ENCODE measurements around the gene NXPE1.

NXPE1 gene

GRCh38 chr11:114587398-114587953 lies 27.8 kb upstream of the NXPE1 start:
- Mint-ChIP-seq H3K27ac (no peak overlapping the region), H3K4me3 (no peak overlapping the region), H3K9me3 (peaks cover 30% of the 10 kb centered on the region), H3K27me3 (peaks cover 17% of the 10 kb centered on the region), H3K4me1 (ENCODE audit: low read depth) (no peaks in the 10 kb centered on the region), H3K36me3 (ENCODE audit: low read depth) (no peaks in the 10 kb centered on the region)
- no peak for DNase-seq

- Mint-ChIP-seq H3K27me3 (peaks cover 12% of the 10 kb centered on the region), H3K4me1 (ENCODE audit: low read depth) (no peaks in the 10 kb centered on the region), H3K4me3 (no peak overlapping the region), H3K27ac (no peak overlapping the region), H3K9me3 (peaks cover 30% of the 10 kb centered on the region), H3K36me3 (ENCODE audit: low read depth) (no peaks in the 10 kb centered on the region)
- DNase-seq: no peak
These were observed 27.1 kb upstream of the NXPE1 start for GRCh38 chr11:114586797-114587196.

- no peak overlapping the region for H3K4me3 Mint-ChIP-seq
- H3K4me1 Mint-ChIP-seq (ENCODE audit: low read depth): no peaks in the 10 kb centered on the region
- DNase-seq: no peak
- no peaks in the 10 kb centered on the region for H3K27me3 Mint-ChIP-seq
- H3K27ac Mint-ChIP-seq: no peak overlapping the region
- H3K36me3 Mint-ChIP-seq (ENCODE audit: low read depth): no peaks in the 10 kb centered on the region
- H3K9me3 Mint-ChIP-seq: peaks cover 14% of the 10 kb centered on the region
These were observed 12.0 kb upstream of the NXPE1 start for GRCh38 chr11:114571712-114572111.

GRCh38 chr11:114569801-114570200 lies 10.1 kb upstream of the NXPE1 start:
- no peak overlapping the region for H3K27ac Mint-ChIP-seq
- DNase-seq: no peak
- H3K36me3 Mint-ChIP-seq (ENCODE audit: low read depth): no peaks in the 10 kb centered on the region
- H3K4me3 Mint-ChIP-seq: no peak overlapping the region
- H3K9me3 Mint-ChIP-seq: peaks cover 8% of the 10 kb centered on the region
- H3K27me3 Mint-ChIP-seq: no peaks in the 10 kb centered on the region
- no peaks in the 10 kb centered on the region for H3K4me1 Mint-ChIP-seq (ENCODE audit: low read depth)

GRCh38 chr11:114566276-114566675 lies 6.6 kb upstream of the NXPE1 start:
- H3K9me3 Mint-ChIP-seq: no peaks in the 10 kb centered on the region
- no peak overlapping the region for H3K27ac Mint-ChIP-seq
- no peaks in the 10 kb centered on the region for H3K36me3 Mint-ChIP-seq (ENCODE audit: low read depth)
- H3K4me1 Mint-ChIP-seq (ENCODE audit: low read depth): peaks cover 4% of the 10 kb centered on the region
- H3K27me3 Mint-ChIP-seq: no peaks in the 10 kb centered on the region
- no peak overlapping the region for H3K4me3 Mint-ChIP-seq
- DNase-seq: no peak

GRCh38 chr11:114564831-114565230 lies 5.2 kb upstream of the NXPE1 start:
- Mint-ChIP-seq H3K36me3 (ENCODE audit: low read depth) (no peaks in the 10 kb centered on the region), H3K4me1 (ENCODE audit: low read depth) (peaks cover 4% of the 10 kb centered on the region), H3K4me3 (no peak overlapping the region), H3K27ac (no peak overlapping the region), H3K27me3 (no peaks in the 10 kb centered on the region), H3K9me3 (no peaks in the 10 kb centered on the region)
- DNase-seq: no peak

- Mint-ChIP-seq H3K27me3 (no peaks in the 10 kb centered on the region), H3K4me3 (no peak overlapping the region), H3K9me3 (no peaks in the 10 kb centered on the region), H3K36me3 (ENCODE audit: low read depth) (no peaks in the 10 kb centered on the region), H3K27ac (no peak overlapping the region), H3K4me1 (ENCODE audit: low read depth) (peaks cover 4% of the 10 kb centered on the region)
- DNase-seq: no peak
These were observed 3.4 kb upstream of the NXPE1 start for GRCh38 chr11:114563077-114563476.

- DNase-seq: no peak
- H3K36me3 Mint-ChIP-seq (ENCODE audit: low read depth): no peaks in the 10 kb centered on the region
- no peak overlapping the region for H3K27ac Mint-ChIP-seq
- H3K4me3 Mint-ChIP-seq: no peak overlapping the region
- H3K27me3 Mint-ChIP-seq: no peaks in the 10 kb centered on the region
- H3K9me3 Mint-ChIP-seq: no peaks in the 10 kb centered on the region
- H3K4me1 Mint-ChIP-seq (ENCODE audit: low read depth): peaks cover 4% of the 10 kb centered on the region
These were observed 2.7 kb upstream of the NXPE1 start for GRCh38 chr11:114562166-114562916.

GRCh38 chr11:114556135-114556534 lies 3.5 kb downstream of the NXPE1 start:
- H3K4me1 Mint-ChIP-seq (ENCODE audit: low read depth): no peaks in the 10 kb centered on the region
- no peak for DNase-seq
- no peak overlapping the region for H3K27ac Mint-ChIP-seq
- H3K27me3 Mint-ChIP-seq: no peaks in the 10 kb centered on the region
- H3K9me3 Mint-ChIP-seq: no peaks in the 10 kb centered on the region
- no peaks in the 10 kb centered on the region for H3K36me3 Mint-ChIP-seq (ENCODE audit: low read depth)
- no peak overlapping the region for H3K4me3 Mint-ChIP-seq

GRCh38 chr11:114553642-114554041 lies 6.0 kb downstream of the NXPE1 start:
- no peaks in the 10 kb centered on the region for H3K9me3 Mint-ChIP-seq
- no peaks in the 10 kb centered on the region for H3K27me3 Mint-ChIP-seq
- no peak overlapping the region for H3K4me3 Mint-ChIP-seq
- no peak overlapping the region for H3K27ac Mint-ChIP-seq
- DNase-seq: no peak
- H3K36me3 Mint-ChIP-seq (ENCODE audit: low read depth): no peaks in the 10 kb centered on the region
- H3K4me1 Mint-ChIP-seq (ENCODE audit: low read depth): no peaks in the 10 kb centered on the region

GRCh38 chr11:114551060-114551459 lies 8.6 kb downstream of the NXPE1 start:
- Mint-ChIP-seq H3K27me3 (no peaks in the 10 kb centered on the region), H3K4me3 (no peak overlapping the region), H3K27ac (no peak overlapping the region), H3K4me1 (ENCODE audit: low read depth) (no peaks in the 10 kb centered on the region), H3K36me3 (ENCODE audit: low read depth) (no peaks in the 10 kb centered on the region), H3K9me3 (no peaks in the 10 kb centered on the region)
- no peak for DNase-seq

- H3K27me3 Mint-ChIP-seq: peaks cover 3% of the 10 kb centered on the region
- peaks cover 15% of the 10 kb centered on the region for H3K9me3 Mint-ChIP-seq
- no peak overlapping the region for H3K27ac Mint-ChIP-seq
- DNase-seq: no peak
- no peaks in the 10 kb centered on the region for H3K4me1 Mint-ChIP-seq (ENCODE audit: low read depth)
- H3K36me3 Mint-ChIP-seq (ENCODE audit: low read depth): no peaks in the 10 kb centered on the region
- no peak overlapping the region for H3K4me3 Mint-ChIP-seq
These were observed 34.0 kb downstream of the NXPE1 start for GRCh38 chr11:114525682-114526081.

GRCh38 chr11:114524122-114524521 lies 35.6 kb downstream of the NXPE1 start:
- Mint-ChIP-seq H3K27ac (no peak overlapping the region), H3K4me1 (ENCODE audit: low read depth) (no peaks in the 10 kb centered on the region), H3K36me3 (ENCODE audit: low read depth) (no peaks in the 10 kb centered on the region), H3K27me3 (no peaks in the 10 kb centered on the region), H3K9me3 (peaks cover 12% of the 10 kb centered on the region), H3K4me3 (no peak overlapping the region)
- no peak for DNase-seq

- DNase-seq: no peak
- Mint-ChIP-seq H3K27me3 (no peaks in the 10 kb centered on the region), H3K9me3 (peaks cover 12% of the 10 kb centered on the region), H3K4me3 (no peak overlapping the region), H3K4me1 (ENCODE audit: low read depth) (no peaks in the 10 kb centered on the region), H3K27ac (no peak overlapping the region), H3K36me3 (ENCODE audit: low read depth) (no peaks in the 10 kb centered on the region)
These were observed 36.9 kb downstream of the NXPE1 start for GRCh38 chr11:114522818-114523217.

GRCh38 chr11:114511538-114511937 lies 48.1 kb downstream of the NXPE1 start:
- Mint-ChIP-seq H3K27ac (no peak overlapping the region), H3K36me3 (ENCODE audit: low read depth) (no peaks in the 10 kb centered on the region), H3K27me3 (peaks cover 6% of the 10 kb centered on the region), H3K9me3 (no peaks in the 10 kb centered on the region), H3K4me1 (ENCODE audit: low read depth) (no peaks in the 10 kb centered on the region), H3K4me3 (no peak overlapping the region)
- DNase-seq: no peak

Data from activated T-cell treated with anti-CD3 and anti-CD28 coated beads, Interleukin-2, amount 50 U/mL, for 24 hours (primary cell).